Measurements from ENCODE around the gene CDH16. TPM values are rescaled to one million over a fixed set of nuclear protein-coding genes. Genes with fewer than 3 reads are reported as not detected.

Gene CDH16
- total and polyA plus RNA-seq, 2 experiments from 2014 or later, result not detected

- TF ChIP-seq REST (IDR thresholded peaks at IDR 0.05; ENCODE audit: unreplicated experiment) (no peak), CREB1 (CRISPR knock-in tag; IDR thresholded peaks at IDR 0.05; ENCODE audit: low read depth) (no peak), ZNF114 (CRISPR knock-in tag; IDR thresholded peaks at IDR 0.05) (no peak), POLR2AphosphoS5 (IDR thresholded peaks at IDR 0.05; ENCODE audit: low read depth) (no peak), EZH2 (IDR thresholded peaks at IDR 0.05; ENCODE audit: low read depth, unreplicated experiment) (no peak)
These were observed 24.9 kb upstream of the CDH16 start (continued) for GRCh38 chr16:66943426-66944053.

- DNase-seq (ENCODE audit: low spot score) (no peak), ATAC-seq (no peak)
- Histone ChIP-seq H3K27ac (ENCODE audit: low read depth) (no peak overlapping the region), H3K4me1 (ENCODE audit: insufficient read depth) (peaks cover 3% of the 10 kb centered on the region; the same call in 1 of the 2 replicates), H3K4me2 (no peak overlapping the region), H3K36me3 (ENCODE audit: insufficient read depth) (no peaks in the 10 kb centered on the region), H4K20me1 (replicated peaks; ENCODE audit: insufficient read depth) (no peaks in the 10 kb centered on the region), H3K27me3 (ENCODE audit: insufficient read depth) (peaks cover 8% of the 10 kb centered on the region), H2AFZ (no peak overlapping the region), H3K79me2 (replicated peaks; ENCODE audit: insufficient read depth) (no peaks in the 10 kb centered on the region), H3F3A (replicated peaks; ENCODE audit: low read depth) (no peaks in the 10 kb centered on the region), H3K4me3 (no peak overlapping the region), H3K9me2 (ENCODE audit: insufficient read depth) (no peaks in the 10 kb centered on the region)
- H3K4me3 Mint-ChIP-seq, result no peak overlapping the region
- peaks cover 12% of the 10 kb centered on the region for H3K27me3 Mint-ChIP-seq (ENCODE audit: insufficient read depth, low read depth, poor library complexity)
- no peak overlapping the region for H3K27ac Mint-ChIP-seq
- TF ChIP-seq EZH2phosphoT487 (IDR thresholded peaks at IDR 0.05; ENCODE audit: unreplicated experiment) (no peak), ZNF114 (CRISPR knock-in tag; IDR thresholded peaks at IDR 0.05) (no peak), ETS1 (IDR thresholded peaks at IDR 0.05) (no peak), POLR2AphosphoS5 (IDR thresholded peaks at IDR 0.05; ENCODE audit: low read depth) (no peak), ZNF331 (CRISPR knock-in tag; IDR thresholded peaks at IDR 0.05; ENCODE audit: low read depth) (no peak), ZNF462 (CRISPR knock-in tag; IDR thresholded peaks at IDR 0.05) (no peak), CREB1 (CRISPR knock-in tag; IDR thresholded peaks at IDR 0.05; ENCODE audit: low read depth) (no peak), STAT1 (IDR thresholded peaks at IDR 0.05; ENCODE audit: unreplicated experiment) (no peak)
- no peaks in the 10 kb centered on the region; the same call in 2 of the 3 replicates for H3K4me1 Mint-ChIP-seq
- no peaks in the 10 kb centered on the region for H3K9me3 Mint-ChIP-seq
- H3K36me3 Mint-ChIP-seq (ENCODE audit: low read depth), result peaks cover 19% of the 10 kb centered on the region
These were observed 24.3 kb upstream of the CDH16 start for GRCh38 chr16:66942981-66943380.

All from GM23338 (cell line).